CD4-positive, alpha-beta T cell treated with Interleukin-12 subunit alpha and Interleukin-12 subunit beta, for 1 hour (primary cell): ENCODE results near the gene USP32.
A peak's percentile ranks its signal among the peaks of the same experiment; 100 is the strongest.

Experiments used
- DNase-seq: peaks from one replicate; pipeline ENCODE4 v3.0.0-alpha.2; 2020

The USP32 gene

GRCh38 chr17:60330731-60331130, 61.2 kb downstream of the USP32 start:
- no peak for DNase-seq

- DNase-seq: no peak
These were observed 63.3 kb downstream of the USP32 start for GRCh38 chr17:60328679-60329078.

GRCh38 chr17:60327901-60328273, 64.0 kb downstream of the USP32 start:
- no peak for DNase-seq

- DNase-seq: no peak
These were observed 64.6 kb downstream of the USP32 start for GRCh38 chr17:60327134-60327900.

GRCh38 chr17:60326702-60327101, 65.2 kb downstream of the USP32 start:
- DNase-seq: no peak

GRCh38 chr17:60325730-60326524, 66.0 kb downstream of the USP32 start:
- no peak for DNase-seq

- DNase-seq: no peak
These were observed 68.2 kb downstream of the USP32 start for GRCh38 chr17:60323754-60324153.

GRCh38 chr17:60322056-60322387, 69.9 kb downstream of the USP32 start:
- no peak for DNase-seq

GRCh38 chr17:60321336-60322055, 70.4 kb downstream of the USP32 start:
- DNase-seq: no peak

GRCh38 chr17:60318830-60319229, 73.1 kb downstream of the USP32 start:
- DNase-seq: no peak

- no peak for DNase-seq
These were observed 73.6 kb downstream of the USP32 start for GRCh38 chr17:60318326-60318725.

- no peak for DNase-seq
These were observed 76.3 kb downstream of the USP32 start for GRCh38 chr17:60315650-60316049.

- peak; percentile 2 for DNase-seq
These were observed 77.0 kb downstream of the USP32 start for GRCh38 chr17:60314900-60315299.

GRCh38 chr17:60314423-60314822, 77.5 kb downstream of the USP32 start:
- DNase-seq: no peak

- no peak for DNase-seq
These were observed 80.0 kb downstream of the USP32 start for GRCh38 chr17:60311936-60312335.

- DNase-seq: no peak
These were observed 80.7 kb downstream of the USP32 start for GRCh38 chr17:60311186-60311585.

GRCh38 chr17:60305141-60305540, 86.8 kb downstream of the USP32 start:
- DNase-seq: peak; percentile 18

GRCh38 chr17:60304502-60304901, 87.4 kb downstream of the USP32 start:
- DNase-seq: no peak

- no peak for DNase-seq
These were observed 88.4 kb downstream of the USP32 start for GRCh38 chr17:60303406-60304099.

GRCh38 chr17:60301649-60302048, 90.3 kb downstream of the USP32 start:
- DNase-seq: no peak

GRCh38 chr17:60300949-60301348, 91.0 kb downstream of the USP32 start:
- DNase-seq: no peak

GRCh38 chr17:60300011-60300410, 91.9 kb downstream of the USP32 start:
- DNase-seq: no peak

- DNase-seq: no peak
These were observed 94.1 kb downstream of the USP32 start for GRCh38 chr17:60297760-60298401.
